DND-41 (cell line): ENCODE results near the gene PDE7B.

Source experiments
- ATAC-seq: fragments of 200-7000 bp; cut with Tn5 transposase; 3 replicates; pipeline ENCODE4 v1.9.1; 2021; ENCODE audit warnings: low read depth; ENCODE audit not compliant: insufficient read depth
- DNase-seq: peaks from one replicate; pipeline ENCODE4 v3.0.0-alpha.2; 2020
- H2AFZ ChIP-seq: 2 replicates; pipeline ENCODE4 v1.6.0; 2012; ENCODE audit warnings: low read depth, low read length
- H3K27ac ChIP-seq: 2 replicates; pipeline ENCODE4 v1.5.1; 2012; ENCODE audit warnings: low read length, inconsistent platforms
- H3K27me3 ChIP-seq: fragments of 200-600 bp; sonication (generic); 2 replicates; pipeline ENCODE4 v1.6.0; 2012; ENCODE audit warnings: low read length, mild to moderate bottlenecking, inconsistent platforms; ENCODE audit not compliant: insufficient read depth, poor library complexity
- H3K36me3 ChIP-seq: 2 replicates; pipeline ENCODE4 v1.5.1; 2012; ENCODE audit warnings: low read length, inconsistent platforms; ENCODE audit not compliant: insufficient read depth
- H3K4me1 ChIP-seq: 2 replicates; pipeline ENCODE4 v1.5.1; 2012; ENCODE audit warnings: mild to moderate bottlenecking, low read length; ENCODE audit not compliant: insufficient read depth
- H3K4me2 ChIP-seq: 2 replicates; pipeline ENCODE4 v1.6.0; 2012; ENCODE audit warnings: mild to moderate bottlenecking, moderate library complexity, low read length, inconsistent platforms; ENCODE audit not compliant: insufficient read depth
- H3K4me3 ChIP-seq, 2 experiments: fragments of 200-600 bp in 1 of 2; shearing (Covaris generic) in 1 of 2; 2 replicates each; pipeline ENCODE4 v1.5.1; 2012 to 2016; ENCODE audit warnings: inconsistent platforms in 2 of 2, low read length in 2 of 2, mild to moderate bottlenecking in 2 of 2, low read depth in 1 of 2, moderate library complexity in 1 of 2
- H3K79me2 ChIP-seq: 2 replicates; pipeline ENCODE4 v1.6.0; 2012; ENCODE audit warnings: low read length, inconsistent platforms; ENCODE audit not compliant: insufficient read depth
- H3K9ac ChIP-seq: 2 replicates; pipeline ENCODE4 v1.6.0; 2012; ENCODE audit warnings: low read depth, mild to moderate bottlenecking, inconsistent platforms, low read length, moderate library complexity
- H3K9me3 ChIP-seq: 2 replicates; pipeline ENCODE4 v1.5.1; 2012; ENCODE audit warnings: low read length, moderate library complexity, mild to moderate bottlenecking, inconsistent platforms; ENCODE audit not compliant: insufficient read depth, severe bottlenecking
- H4K20me1 ChIP-seq: 2 replicates; pipeline ENCODE4 v1.6.0; 2012; ENCODE audit warnings: low read length; ENCODE audit not compliant: insufficient read depth
- EZH2 ChIP-seq: IDR thresholded peaks from 3 replicates; pipeline ENCODE4 v1.6.1; 2012; ENCODE audit warnings: borderline replicate concordance, low read depth, mild to moderate bottlenecking, moderate library complexity, low read length, inconsistent platforms; ENCODE audit not compliant: severe bottlenecking
- TF ChIP-seq, protein P1 (sequence below): IDR thresholded peaks from 2 replicates; pipeline ENCODE4 v1.5.1; 2012; ENCODE audit warnings: borderline replicate concordance, low read length, moderate library complexity, mild to moderate bottlenecking; ENCODE audit not compliant: poor library complexity, severe bottlenecking; ENCODE audit errors: extremely low read depth

PDE7B gene

GRCh38 chr6:135972150-135972549 is 120.6 kb downstream of the PDE7B start:
- ATAC-seq (no peak), DNase-seq (no peak)
- Histone ChIP-seq H3K36me3 (no peaks in the 10 kb centered on the region), H3K27ac (no peak overlapping the region), H3K4me1 (no peaks in the 10 kb centered on the region), H3K79me2 (no peaks in the 10 kb centered on the region), H3K9ac (no peak overlapping the region), H3K27me3 (peaks cover 2% of the 10 kb centered on the region), H3K4me3 (no peak overlapping the region), H4K20me1 (no peaks in the 10 kb centered on the region), H3K9me3 (no peaks in the 10 kb centered on the region), H3K4me2 (no peak overlapping the region), H2AFZ (no peak overlapping the region)
- TF ChIP-seq, protein P1, sequence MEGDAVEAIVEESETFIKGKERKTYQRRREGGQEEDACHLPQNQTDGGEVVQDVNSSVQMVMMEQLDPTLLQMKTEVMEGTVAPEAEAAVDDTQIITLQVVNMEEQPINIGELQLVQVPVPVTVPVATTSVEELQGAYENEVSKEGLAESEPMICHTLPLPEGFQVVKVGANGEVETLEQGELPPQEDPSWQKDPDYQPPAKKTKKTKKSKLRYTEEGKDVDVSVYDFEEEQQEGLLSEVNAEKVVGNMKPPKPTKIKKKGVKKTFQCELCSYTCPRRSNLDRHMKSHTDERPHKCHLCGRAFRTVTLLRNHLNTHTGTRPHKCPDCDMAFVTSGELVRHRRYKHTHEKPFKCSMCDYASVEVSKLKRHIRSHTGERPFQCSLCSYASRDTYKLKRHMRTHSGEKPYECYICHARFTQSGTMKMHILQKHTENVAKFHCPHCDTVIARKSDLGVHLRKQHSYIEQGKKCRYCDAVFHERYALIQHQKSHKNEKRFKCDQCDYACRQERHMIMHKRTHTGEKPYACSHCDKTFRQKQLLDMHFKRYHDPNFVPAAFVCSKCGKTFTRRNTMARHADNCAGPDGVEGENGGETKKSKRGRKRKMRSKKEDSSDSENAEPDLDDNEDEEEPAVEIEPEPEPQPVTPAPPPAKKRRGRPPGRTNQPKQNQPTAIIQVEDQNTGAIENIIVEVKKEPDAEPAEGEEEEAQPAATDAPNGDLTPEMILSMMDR, result no peak
- TF ChIP-seq EZH2, result no peak

- Histone ChIP-seq H4K20me1 (no peaks in the 10 kb centered on the region), H3K4me1 (no peaks in the 10 kb centered on the region), H3K79me2 (no peaks in the 10 kb centered on the region), H3K4me2 (no peak overlapping the region), H3K4me3 (no peak overlapping the region), H3K27ac (no peak overlapping the region), H2AFZ (no peak overlapping the region), H3K27me3 (peaks cover 6% of the 10 kb centered on the region), H3K9ac (no peak overlapping the region), H3K36me3 (no peaks in the 10 kb centered on the region), H3K9me3 (no peaks in the 10 kb centered on the region)
- DNase-seq, result no peak
- TF ChIP-seq EZH2, result no peak
- TF ChIP-seq, protein P1, result no peak
- ATAC-seq, result no peak
These were observed 121.1 kb downstream of the PDE7B start for GRCh38 chr6:135972586-135972985.

DNA sequence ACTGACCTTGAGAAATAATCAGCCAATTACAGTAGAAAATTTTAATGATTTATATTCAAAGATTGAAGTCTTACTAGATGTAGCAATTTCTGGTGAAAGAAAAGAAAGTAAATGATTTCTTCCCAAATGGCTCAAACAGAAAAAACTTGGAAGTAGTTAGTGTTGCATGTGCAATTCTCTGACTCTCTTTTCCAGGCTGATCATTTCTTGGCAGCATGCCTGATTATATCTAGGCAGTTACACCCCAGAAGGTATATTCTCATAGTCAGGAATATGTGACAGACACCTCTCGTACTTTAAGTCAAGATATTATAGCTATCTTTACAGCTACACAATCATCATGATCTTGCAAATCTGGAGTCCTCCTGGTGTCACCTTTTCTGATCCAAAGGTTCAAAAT is 122.9 kb downstream of the PDE7B start:
- Histone ChIP-seq H3K4me1 (no peaks in the 10 kb centered on the region), H4K20me1 (no peaks in the 10 kb centered on the region), H3K4me3 (no peak overlapping the region), H3K9me3 (no peaks in the 10 kb centered on the region), H2AFZ (no peak overlapping the region), H3K36me3 (no peaks in the 10 kb centered on the region), H3K4me2 (no peak overlapping the region), H3K27ac (no peak overlapping the region), H3K79me2 (no peaks in the 10 kb centered on the region), H3K9ac (no peak overlapping the region), H3K27me3 (peaks cover 6% of the 10 kb centered on the region)
- ATAC-seq (no peak), DNase-seq (no peak)
- TF ChIP-seq, protein P1, result no peak
- TF ChIP-seq EZH2, result no peak

DNA sequence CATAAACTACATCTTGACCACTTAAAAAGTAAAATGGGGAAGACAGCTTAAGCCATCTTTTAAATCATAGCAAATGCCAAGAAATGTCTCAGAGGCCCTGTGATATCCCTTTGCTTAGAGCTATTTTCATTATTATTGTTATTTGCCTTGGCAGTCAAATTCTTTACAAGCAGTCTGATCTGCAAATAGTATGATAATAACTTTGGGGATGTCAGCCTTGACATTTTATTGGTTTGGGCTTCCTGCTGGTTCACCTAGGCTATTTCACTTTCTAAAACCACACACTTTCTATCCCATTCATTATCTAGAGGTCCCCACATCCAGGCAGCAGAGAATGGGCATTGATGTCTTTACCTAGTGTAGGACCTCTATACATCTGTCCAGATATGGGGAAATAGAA is 125.1 kb downstream of the PDE7B start:
- no peak overlapping the region for H3K9ac ChIP-seq
- TF ChIP-seq EZH2, result no peak
- TF ChIP-seq, protein P1, result no peak
- H3K4me3 ChIP-seq, result no peak overlapping the region
- peaks cover 6% of the 10 kb centered on the region for H3K27me3 ChIP-seq
- no peaks in the 10 kb centered on the region for H4K20me1 ChIP-seq
- H3K27ac ChIP-seq, result no peak overlapping the region
- H3K9me3 ChIP-seq, result no peaks in the 10 kb centered on the region
- no peaks in the 10 kb centered on the region for H3K36me3 ChIP-seq
- no peaks in the 10 kb centered on the region for H3K79me2 ChIP-seq
- no peak overlapping the region for H2AFZ ChIP-seq
- no peak for ATAC-seq
- no peak overlapping the region for H3K4me2 ChIP-seq
- no peaks in the 10 kb centered on the region for H3K4me1 ChIP-seq
- no peak for DNase-seq
